SK-N-DZ (cell line): ENCODE measurements around the gene USPL1. TPM values are rescaled to one million over a fixed set of nuclear protein-coding genes. Genes with fewer than 3 reads are reported as not detected.
A peak's percentile ranks its signal among the peaks of the same experiment; 100 is the strongest.
"Not testable (repeated sequence)": the region's sequence is repeated elsewhere in the genome, so short reads cannot be mapped to it uniquely, and the experiment has no call there.

Experiments
- DNase-seq: peaks from one replicate; pipeline ENCODE4 v3.0.0-alpha.2; 2015; ENCODE audit warnings: low spot score
- polyA plus RNA-seq, 2 experiments: library from polyadenylated mRNA; depleted of rRNA; stranded (reverse); fragments of >200 nt; gene quantifications; 2 replicates each; pipeline ENCODE4 v1.2.3, GENCODE V29; 2014

USPL1 gene
- polyA plus RNA-seq (2014; cell fraction: cytosol; rRNA removed): 28.0 and 28.2 TPM in 2 replicates
- 39.5 and 50.1 TPM in 2 replicates for polyA plus RNA-seq (2014; cell fraction: nucleus; rRNA removed)

DNA sequence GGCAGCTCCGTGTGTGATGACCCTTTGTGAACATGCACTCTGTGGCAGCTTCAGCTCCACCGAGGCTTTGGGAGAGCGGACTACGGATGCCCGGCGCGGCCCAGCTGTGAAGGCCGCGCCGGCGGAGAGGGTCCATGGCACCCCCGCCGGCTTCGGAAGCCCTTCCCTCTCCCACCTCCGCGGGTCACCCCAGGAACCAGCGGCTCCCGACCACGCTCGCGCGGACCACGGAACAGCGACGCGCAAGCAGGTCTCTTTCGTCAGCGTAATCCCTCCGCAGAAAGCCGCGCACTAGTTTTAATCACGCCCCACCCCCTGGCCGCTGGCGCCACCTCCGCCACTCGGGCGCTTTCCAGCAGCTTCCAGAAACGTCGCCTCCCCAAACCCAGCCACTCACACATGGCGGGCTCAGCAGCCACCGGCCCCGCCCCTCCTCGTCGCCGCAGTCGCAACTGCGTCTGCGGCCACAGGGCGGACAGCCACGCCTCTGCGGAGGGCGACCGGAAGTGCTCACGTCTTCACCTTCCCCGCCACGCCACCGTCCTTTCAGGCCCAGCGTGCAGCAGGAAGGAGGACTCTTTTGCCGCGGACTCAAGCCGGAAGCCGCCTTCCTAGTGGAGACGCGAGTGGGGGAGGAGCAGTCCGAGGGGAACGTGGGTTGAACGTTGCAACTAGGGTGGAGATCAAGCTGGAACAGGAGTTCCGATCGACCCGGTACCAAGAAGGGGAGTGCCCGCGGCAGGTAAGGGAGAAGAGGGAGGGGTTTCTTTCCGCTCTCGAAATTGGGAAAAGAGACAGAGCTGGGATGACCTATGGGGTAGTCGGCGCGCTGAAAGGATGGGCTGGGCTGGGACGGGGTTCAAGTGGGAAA, at the start of gene USPL1:
USPL1 (plus strand) TSS at position 606 of the 871 bp plus-strand sequence. CDS start 3,221 bp downstream, outside the sequence.
- peak; percentile 99 for DNase-seq

DNA sequence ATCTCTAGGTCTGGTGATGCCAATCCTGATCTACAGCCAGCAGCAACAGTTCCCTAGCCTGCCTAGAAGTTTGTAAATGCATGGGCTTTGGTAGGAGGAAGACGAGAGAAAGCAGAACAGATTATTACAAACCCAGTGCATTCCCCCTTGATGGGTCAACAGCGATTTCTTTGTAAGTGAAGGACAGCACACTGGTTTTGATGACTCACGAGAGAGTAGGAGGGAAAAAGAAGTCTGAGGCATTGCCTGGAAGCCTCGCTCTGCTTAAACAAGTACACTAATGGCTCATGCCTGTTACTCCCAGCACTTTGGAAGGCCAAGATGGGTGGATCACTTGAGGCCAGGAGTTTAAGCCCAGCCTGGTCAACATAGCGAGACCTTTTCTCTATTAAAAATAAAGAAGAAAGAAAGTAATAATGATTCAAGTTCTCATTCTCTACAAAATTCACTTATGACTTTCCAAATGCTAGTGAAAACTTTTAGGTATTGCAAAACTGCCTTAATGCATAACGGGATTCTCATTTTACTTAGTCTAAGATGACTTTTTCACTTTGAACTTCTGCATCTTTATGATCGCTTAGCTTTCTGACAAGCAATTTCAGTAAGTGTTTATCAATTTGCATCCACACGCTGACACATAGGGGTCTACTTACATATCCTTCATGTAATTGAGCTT, 47.7 kb upstream of the USPL1 start:
- DNase-seq: no peak

DNA sequence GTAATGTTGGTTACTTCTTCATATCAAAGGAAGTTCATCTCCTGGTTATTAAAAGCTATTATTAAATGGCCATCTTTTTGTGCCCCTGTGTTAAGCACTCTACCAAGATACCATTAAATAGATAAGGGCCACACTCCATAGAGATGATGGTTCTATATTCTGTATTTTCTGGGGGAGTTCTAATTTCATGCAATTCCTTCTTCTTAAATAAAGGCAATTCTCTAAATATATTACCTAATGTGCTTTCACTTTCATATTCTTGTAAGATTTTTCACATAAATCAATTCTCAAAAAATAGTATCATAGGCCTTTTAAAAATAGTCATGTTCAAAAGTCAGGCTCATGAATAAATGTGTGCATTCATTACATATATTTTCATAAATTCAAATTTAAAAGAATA, 47.0 kb upstream of the USPL1 start:
- DNase-seq: no peak

DNA sequence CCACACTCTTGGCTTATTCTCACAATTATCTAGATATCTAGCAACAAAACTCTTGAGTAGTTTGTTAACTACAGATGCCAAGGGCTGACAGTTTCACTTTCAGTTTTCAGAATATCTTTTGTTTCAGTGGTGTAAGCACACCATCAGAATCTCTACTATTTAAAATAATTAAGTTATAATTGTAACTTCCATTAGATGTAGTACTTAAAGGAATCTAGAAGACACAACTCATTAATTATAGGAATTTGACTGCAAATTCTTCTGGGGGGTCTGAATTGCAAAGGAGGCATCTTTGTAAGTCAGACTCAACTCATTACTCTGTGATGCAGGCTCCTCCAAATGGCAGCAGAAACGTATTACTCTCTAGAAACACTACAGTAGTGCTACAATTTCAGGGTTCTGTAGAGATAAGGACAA, 44.9 kb upstream of the USPL1 start:
- DNase-seq: no peak

DNA sequence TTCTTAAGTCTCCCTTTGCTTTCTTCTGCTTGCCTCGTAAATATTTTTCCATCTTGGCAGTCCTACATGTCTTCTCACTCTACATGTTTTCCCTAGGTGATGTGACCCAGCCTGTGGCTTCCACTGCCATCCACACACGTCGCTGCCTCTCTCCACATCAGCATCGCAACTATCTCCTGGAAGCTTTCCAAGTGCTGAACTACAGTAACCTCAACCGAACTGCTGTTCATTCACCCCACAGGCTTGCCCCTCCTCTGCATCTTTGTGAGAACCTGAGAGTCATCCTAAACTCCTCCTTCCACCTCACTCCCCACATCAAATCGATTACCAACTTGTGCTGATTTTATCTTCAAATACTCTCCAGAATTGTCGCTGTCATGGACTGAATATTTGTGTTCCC, 41.2 kb upstream of the USPL1 start:
- no peak for DNase-seq

DNA sequence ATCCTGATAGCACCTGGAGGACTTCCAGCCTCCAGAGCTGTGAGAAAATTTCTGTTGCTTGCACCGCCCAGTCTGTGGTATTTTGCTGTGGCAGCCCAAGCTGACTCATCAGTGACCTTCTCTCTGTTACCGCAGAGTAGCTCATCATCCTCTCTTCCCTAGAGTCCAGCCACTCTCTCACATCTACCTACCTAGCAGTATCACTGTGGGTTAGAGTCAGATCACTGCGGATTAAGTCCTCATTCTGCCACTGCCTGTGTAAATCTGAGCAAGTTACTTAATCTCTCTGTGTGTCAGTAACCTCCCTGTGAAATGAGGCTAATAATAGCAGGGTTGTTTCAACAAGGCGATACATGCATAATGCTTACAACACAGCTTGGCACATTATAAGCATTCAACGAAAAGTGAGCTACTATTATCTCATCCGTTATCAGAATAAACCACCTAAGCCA, 40.3 kb upstream of the USPL1 start:
- no peak for DNase-seq

DNA sequence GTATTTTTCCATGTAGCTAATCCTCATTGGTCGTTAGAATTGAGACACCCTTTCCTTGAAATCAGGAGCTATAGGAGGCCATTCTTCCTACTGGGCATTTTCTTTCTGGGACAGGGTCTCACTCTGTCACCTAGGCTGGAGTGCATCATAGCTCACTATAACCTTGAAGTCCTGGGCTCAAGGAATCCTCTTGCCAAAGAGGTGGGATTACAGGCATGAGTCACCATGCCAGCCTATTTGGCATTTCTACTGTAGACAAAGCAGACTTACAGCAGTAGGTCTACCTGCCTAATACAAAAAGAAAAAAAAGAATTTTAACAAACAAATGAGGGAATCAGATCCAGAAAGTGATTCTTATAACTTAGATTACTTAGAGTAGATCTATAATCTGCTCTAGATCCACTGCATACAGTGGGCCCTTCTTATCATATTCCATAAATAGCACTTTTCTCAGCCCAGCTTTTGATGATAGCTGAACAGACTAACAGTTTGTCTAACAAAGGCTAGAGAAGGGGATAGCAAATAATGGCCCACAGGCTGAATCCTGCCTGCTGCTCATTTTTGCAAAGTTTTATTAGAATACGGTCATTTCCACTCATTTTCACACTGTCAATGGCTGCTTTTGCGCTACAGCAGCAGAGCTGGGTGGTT, 36.7 kb upstream of the USPL1 start:
- no peak for DNase-seq

DNA sequence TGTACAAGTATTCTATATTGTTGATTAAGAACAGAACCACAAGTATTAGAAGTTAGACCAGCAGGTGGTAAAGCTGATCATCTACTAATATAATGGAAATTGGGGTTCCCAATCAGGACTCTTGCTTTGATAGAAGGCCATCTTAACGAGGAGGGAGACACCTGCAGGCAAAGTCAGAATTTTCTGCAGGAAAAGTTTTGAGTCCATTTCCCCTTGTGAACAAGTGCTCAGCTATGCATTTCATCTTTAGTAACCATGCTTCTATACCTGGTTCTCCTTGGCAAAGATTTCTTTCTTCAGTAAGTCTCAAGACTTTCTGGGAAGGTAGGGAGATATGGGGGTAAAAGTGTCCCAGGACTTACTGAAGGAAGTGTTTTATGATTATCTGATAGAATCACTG, 36.1 kb upstream of the USPL1 start:
- no peak for DNase-seq

DNA sequence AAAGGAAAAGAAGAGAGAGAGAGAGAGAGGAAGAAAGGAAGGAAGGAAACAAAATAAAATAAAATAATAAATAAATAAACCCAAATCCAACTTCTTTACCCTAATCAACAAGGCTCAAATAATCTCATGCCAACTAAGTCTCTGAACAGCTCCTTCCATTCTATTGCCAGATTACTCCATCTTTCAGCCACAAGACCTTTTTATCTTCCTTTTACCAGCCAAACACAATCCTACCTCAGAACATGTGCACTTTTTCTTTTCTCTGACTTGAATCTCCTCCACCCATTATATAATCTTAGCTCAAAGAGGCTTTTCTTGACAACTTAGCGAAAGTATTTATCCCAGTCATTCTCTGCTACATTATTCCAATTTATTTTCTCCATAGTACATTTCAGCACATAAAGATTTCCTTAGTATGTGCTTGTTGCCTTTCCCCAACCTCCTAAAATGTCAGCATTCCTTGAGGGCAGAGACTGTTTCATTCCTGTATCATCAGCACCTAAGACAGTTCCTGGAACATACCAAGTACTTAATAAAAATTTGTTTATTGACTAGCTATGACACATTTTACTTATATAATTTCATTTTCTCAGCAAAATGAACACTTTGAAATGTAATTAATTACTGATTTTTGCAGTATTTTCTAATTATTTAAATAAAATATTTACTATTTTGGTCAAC, 33.5 kb upstream of the USPL1 start:
- no peak for DNase-seq

DNA sequence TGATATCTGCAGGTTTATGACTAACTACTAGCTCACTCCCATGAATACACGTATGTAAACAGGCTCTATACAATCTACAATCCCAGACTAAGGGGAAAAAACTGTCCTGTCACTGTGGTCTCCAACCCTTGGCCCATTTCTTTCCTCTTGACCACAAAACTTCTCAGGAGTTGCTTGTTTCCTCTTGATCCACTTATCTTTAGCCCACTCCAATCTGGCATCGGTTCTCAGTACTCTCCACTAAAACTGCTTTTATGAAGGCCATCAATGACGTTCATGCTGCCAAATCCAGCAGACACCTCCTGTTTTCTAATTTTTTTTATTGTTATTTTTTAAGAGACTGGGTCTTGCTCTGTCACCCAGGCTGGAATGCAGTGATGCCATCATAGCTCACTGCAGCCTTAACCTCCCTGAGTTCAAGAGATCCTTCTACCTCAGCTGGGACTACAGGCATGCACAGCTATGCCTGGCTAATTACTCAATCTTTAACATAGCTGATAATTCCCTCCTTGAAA, 31.9 kb upstream of the USPL1 start:
- DNase-seq: no peak

DNA sequence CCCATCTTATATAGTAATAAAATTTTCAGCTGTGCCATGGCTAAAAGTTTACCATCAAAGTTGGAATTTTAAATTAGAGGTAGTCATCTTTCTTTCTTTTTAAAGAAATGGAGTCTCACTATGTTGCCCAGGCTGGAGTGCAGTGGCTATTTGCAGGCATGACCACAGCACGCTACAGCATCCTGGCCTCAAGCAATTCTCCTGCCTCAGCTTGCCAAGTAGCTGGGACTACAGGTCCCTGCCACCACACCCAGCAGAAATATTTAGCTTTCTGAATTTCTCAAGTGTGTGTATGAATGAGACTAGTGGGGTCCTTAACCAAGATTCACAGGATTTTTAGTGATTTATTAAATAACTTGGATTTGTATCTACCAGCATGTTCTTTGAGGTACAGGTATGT, 30.5 kb upstream of the USPL1 start:
- no peak for DNase-seq

DNA sequence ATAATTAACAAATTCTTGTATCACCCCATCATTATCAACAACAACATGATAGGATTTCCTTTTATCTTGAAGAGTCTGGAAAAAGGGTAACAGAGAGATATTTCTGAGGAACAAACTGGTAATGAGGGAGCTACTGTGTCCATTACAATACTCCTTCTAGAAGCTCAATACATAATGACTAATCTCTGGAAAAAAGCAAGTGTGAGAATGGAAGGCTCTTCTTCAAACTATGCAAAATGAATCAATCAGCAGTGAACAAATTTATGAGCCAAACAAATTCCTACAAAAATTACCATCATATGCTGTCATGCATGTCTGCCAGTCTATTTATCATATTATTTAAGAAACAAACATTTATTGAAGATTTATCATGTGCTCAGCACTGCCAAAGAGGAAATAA, 30.0 kb upstream of the USPL1 start:
- DNase-seq: no peak

DNA sequence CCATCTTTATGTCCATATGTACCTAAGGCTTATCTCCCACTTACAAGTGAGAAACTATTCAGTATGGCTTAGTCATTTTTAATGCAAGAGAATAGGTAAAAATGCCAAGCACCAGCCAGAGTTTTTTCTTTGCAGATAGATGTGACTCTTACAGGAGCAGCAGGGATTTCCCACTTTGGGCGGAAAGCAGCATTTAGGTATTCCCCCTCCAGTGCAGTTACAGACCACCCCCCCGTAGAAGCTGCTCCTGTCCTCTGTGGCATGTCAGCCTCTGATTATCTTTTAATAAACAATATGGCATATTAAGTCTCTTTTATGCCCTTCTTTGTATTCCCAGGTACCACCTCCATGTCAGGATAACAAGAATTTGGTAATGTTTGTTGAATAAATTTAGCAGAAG, 24.7 kb upstream of the USPL1 start:
- DNase-seq: no peak

DNA sequence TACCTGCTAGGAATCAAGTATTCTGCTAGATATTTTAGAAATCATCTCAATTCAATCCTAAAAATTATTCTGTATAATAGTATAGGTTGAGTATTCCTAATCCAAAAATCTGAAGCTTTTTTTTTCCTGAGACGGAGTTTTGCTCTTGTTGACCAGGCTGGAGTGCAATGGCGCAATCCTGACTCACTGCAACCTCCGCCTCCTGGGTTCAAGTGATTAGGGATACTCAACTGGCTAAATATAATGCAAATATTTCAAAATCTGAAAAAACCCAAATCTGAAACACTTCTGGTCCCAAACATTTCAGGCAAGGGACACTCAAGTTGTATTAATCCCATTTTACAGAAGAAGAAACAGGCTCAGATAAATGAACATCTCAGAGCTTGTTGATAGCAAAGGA, 17.2 kb upstream of the USPL1 start:
- DNase-seq: no peak

DNA sequence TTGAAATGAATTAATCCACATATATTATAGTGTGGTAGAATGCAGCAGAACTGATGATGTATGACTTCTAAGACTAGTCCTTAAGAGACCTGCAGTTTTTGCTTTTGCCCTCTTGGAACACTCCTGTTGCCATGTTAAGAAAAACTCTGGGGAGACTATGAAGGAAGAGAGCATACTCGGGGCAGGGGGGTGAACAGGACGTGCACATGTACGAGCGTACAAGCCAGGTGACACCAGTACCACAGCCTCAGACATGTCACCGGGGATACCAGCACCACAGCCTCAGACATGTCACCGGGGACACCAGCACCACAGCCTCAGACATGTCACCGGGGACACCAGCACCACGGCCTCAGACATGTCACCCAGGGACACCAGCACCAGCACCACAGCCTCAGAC, 15.9 kb upstream of the USPL1 start:
- DNase-seq: no peak

DNA sequence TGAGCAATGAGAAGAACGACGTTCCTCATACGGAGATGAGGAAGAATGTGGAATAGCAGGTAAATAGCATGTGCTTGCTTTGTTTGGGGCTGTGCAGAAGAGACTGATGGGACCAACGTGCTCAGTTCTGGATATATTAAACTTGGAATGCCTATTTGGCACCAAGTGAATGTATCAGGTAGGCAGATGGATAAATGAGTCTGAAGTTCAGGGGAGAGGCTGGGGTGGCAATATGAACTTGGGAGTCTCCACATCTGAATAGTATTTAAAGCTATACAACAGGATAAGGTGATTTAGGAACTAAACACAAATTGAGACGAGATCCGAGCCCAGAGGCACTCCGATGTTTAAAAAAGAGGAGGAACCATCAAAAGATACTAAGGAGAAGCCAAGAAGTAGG, 12.7 kb upstream of the USPL1 start:
- DNase-seq: no peak

DNA sequence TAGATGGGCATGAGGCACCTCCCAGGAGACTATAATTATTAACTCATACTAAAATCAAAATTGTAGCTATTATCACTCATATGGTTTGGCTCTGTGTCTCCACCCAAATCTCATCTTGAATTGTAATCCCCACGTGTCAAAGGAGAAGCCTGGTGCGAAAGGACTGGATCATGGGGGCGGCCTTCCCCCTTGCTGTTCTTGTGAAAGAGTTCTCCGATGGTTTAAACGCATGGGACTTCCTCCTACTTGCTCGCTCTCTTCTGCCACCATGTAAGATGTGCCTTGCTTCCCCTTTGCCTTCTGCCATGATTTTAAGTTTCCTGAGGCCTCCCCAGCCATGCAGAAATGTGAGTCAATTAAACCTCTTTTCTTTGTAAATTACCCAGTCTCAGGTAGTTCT, 10.5 kb upstream of the USPL1 start:
- DNase-seq: not testable (repeated sequence)

DNA sequence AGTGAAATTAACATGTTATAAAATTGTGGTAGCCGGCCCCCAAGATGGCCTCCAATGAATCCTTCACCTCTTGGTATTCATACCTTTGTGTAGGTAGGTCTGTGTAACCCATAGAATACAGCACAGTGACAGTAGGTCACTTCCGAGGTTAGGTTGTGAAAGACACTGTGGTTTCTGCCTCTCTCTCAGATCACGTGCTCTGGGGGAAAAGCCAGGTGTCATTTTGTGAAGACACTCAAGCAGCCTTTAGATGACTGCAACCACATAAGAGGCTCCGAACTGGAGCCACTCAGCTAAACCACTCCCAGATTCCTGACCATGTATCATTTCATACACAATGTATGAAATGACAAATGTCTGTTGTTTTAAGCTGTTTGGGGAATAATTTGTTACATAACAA, 9.8 kb upstream of the USPL1 start:
- no peak for DNase-seq

DNA sequence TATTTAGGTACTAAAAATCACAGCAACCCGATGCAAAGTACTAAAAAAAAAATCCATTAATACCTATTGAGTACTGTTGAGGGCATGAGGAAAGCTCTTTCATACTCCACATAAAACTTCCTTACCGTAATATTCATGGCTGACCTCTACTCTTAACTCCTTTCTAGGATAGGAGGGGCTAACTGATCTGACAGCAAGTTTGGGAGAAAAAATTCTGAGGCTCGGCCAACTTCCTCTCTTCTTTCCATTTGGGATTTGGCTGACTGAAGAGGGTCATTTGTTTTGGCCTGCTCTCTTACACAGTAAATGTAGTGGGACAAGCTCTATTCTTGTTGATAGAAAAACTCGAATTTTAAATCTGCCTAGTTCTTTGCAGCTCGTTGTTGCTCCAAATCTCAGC, 9.4 kb upstream of the USPL1 start:
- DNase-seq: no peak

DNA sequence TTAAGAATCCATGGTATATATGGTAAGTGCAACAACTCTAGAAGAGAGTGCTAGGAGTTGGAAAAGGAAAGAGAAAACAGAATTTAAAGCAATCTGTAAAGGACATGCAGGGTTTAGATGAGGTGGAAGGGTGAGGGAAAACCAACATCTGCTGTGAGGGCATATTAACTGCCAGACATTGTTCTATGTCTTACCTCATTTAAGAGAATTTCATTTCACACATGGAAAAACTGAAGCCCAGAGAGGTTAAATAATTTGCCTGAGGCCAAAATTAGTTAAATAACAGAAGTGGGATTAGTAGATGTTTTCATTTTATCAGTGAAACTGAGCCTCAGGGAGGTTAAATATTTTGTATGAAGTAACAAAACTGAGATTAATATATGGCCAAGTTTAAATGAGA, 7.4 kb upstream of the USPL1 start:
- no peak for DNase-seq

DNA sequence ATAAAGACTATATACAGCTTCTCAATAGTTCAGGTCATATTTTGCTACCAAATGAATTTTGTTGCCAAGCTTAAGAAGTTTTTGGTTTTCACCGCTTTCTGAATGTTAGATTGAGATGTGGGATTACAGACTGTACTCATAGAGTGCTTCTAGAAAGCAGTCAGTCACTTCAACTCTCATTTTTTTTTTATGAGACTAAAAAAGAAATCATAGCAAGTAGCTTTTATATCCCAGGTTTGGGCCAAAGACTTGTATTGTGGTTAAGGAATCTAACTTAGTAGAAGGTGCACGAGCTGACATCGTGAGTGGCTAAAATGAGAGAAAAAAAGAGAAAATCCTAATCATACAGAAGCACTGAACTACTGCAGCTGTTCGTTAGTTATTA, 2.2 kb upstream of the USPL1 start:
- DNase-seq: no peak
